HG02981 (cell line): Measurements from ENCODE around the gene P2RY6.

Experiments used
- ATAC-seq: cut with Tn5 transposase; IDR thresholded peaks from one replicate; pipeline ENCODE4 v1.9.1; 2021; ENCODE audit warnings: mild to moderate bottlenecking, moderate library complexity; ENCODE audit not compliant: unreplicated experiment

P2RY6 gene

GRCh38 chr11:73295241-73295995 is 23.3 kb downstream of the P2RY6 start:
- no peak for ATAC-seq

DNA sequence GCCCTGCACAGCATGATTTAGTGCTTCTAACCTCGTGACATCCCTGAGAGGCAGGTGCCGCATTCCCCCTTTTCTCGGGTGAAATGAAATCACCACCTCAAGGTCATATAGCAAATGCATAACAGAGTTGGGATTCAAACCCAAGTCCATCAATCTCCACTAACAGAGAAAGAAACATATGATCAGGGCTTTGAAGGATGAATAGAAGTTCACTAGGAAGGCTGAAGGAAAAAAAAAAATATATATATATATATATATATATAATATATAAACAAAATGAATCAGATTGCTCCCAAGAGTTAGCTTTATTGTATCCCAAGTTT is 23.8 kb downstream of the P2RY6 start:
- no peak for ATAC-seq

DNA sequence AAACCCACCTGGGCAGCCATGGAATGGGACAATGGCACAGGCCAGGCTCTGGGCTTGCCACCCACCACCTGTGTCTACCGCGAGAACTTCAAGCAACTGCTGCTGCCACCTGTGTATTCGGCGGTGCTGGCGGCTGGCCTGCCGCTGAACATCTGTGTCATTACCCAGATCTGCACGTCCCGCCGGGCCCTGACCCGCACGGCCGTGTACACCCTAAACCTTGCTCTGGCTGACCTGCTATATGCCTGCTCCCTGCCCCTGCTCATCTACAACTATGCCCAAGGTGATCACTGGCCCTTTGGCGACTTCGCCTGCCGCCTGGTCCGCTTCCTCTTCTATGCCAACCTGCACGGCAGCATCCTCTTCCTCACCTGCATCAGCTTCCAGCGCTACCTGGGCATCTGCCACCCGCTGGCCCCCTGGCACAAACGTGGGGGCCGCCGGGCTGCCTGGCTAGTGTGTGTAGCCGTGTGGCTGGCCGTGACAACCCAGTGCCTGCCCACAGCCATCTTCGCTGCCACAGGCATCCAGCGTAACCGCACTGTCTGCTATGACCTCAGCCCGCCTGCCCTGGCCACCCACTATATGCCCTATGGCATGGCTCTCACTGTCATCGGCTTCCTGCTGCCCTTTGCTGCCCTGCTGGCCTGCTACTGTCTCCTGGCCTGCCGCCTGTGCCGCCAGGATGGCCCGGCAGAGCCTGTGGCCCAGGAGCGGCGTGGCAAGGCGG is 24.5 kb downstream of the P2RY6 start:
- ATAC-seq: no peak

GRCh38 chr11:73297231-73297590 is 25.1 kb downstream of the P2RY6 start:
- no peak for ATAC-seq

DNA sequence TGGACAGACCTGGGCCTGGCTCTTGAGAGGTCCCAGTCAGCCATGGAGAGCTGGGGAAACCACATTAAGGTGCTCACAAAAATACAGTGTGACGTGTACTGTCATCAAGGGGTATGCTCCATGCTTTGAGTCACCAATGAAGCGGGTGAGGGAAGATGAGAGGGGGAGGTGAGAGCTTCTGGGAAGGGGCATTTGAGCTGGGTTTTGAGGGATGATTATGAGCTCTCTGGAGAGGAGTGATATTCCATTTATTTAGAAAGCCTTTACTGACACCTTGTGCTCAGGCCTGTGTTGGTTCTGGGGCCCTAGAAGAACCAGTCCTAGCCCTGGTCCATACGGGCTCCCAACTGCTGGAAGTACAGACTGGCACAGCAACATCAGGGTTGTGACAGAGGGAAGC is 25.6 kb downstream of the P2RY6 start:
- ATAC-seq: no peak

GRCh38 chr11:73298233-73298632 is 26.1 kb downstream of the P2RY6 start:
- no peak for ATAC-seq

DNA sequence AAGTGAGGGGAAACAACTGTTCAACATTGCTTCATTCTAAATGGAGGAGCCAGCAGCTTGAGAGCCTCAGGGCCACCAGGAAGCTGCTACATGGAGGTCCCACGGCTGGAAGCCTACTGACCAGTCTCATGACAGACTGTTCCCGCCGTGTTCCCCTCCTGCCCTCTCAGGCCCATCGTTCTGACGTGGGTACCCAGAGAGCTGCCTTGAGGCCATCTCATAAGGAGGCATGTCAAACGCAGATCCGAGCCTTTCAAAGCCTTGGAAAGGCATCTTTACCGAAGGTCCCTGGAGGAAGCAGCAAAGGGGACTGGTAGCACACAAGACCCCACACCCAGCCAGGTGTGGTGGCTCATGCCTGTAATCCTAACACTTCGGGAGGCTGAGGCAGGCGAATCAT is 27.6 kb downstream of the P2RY6 start:
- no peak for ATAC-seq

DNA sequence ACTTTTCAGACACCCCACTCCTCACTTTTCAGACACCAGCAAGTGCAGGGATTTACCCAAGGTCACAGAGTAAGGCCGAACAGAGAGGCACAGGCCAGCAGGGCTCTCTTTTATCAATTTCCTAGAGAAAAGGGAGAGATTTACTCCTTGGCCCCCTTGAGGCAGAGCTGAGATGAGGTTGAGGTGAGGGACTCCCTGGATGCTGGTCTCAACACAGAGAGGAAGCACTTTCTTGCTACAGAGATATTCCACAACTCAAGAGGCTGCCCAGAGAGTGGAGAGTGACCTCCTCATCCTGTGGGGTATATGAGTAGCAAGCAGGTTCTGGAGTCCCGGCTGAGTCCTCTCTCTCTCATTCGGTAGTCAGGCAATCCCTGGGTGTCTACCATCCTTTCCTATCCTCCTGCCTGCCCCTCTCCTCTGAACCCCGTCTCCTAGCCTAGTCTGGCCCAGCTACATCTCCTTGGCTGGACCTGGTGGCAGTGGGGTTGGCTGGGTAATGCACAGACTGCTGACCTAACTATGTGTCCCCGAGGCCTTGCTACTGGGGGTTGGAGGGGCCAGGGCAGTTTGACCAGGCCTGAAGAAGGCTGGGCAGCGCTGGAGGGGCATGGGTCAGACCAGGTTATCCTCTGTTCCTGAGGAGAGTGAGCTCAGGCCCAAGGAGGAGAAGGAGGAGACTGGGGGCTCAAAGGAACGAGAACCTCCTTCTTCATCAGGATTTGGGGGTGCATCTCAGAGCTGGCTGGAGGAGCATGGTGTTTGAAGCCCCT is 34.1 kb downstream of the P2RY6 start:
- no peak for ATAC-seq

GRCh38 chr11:73306977-73307322 is 34.8 kb downstream of the P2RY6 start:
- ATAC-seq: no peak

DNA sequence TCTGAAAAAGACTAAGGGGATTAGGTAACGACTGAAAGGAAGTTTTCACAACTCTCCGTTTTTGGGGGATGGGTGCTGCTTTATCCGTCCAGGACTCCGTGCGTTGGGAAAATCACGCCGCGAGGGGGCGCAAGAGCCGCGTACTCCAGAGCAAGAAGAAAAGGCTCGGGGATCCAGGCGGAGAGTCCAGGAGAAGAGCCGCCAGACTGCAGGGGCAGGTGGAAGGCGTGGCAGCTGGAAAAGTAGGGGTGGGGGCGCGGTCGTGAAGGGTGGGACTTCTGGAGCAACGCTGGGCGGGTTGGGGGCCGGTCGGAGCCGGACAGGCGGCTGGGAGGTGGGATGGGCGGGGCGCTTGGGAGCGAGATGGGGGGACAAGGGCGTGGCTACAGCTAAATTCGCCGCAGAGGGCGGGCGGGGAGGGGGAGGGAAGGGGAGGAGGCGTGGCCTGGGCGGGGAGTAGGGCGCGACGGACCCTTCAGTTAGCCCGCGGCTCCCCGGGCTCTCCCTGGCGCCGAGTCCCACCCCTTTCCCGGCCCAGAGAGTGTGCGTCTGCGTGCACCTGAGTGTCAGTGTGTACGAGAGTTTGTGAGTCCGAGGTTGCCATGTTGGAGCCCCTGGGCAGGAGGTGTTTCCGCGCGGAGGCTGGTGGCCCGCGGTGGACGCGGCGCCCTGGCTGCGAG is 35.3 kb downstream of the P2RY6 start:
- peak; percentile 50 for ATAC-seq

GRCh38 chr11:73308003-73308960 is 36.1 kb downstream of the P2RY6 start, which contains the start of gene ARHGEF17:
Gene ARHGEF17 (plus strand): TSS chr11:73308276. CDS start chr11:73308639, 363 bp downstream.
- peak; percentile 31 for ATAC-seq

DNA sequence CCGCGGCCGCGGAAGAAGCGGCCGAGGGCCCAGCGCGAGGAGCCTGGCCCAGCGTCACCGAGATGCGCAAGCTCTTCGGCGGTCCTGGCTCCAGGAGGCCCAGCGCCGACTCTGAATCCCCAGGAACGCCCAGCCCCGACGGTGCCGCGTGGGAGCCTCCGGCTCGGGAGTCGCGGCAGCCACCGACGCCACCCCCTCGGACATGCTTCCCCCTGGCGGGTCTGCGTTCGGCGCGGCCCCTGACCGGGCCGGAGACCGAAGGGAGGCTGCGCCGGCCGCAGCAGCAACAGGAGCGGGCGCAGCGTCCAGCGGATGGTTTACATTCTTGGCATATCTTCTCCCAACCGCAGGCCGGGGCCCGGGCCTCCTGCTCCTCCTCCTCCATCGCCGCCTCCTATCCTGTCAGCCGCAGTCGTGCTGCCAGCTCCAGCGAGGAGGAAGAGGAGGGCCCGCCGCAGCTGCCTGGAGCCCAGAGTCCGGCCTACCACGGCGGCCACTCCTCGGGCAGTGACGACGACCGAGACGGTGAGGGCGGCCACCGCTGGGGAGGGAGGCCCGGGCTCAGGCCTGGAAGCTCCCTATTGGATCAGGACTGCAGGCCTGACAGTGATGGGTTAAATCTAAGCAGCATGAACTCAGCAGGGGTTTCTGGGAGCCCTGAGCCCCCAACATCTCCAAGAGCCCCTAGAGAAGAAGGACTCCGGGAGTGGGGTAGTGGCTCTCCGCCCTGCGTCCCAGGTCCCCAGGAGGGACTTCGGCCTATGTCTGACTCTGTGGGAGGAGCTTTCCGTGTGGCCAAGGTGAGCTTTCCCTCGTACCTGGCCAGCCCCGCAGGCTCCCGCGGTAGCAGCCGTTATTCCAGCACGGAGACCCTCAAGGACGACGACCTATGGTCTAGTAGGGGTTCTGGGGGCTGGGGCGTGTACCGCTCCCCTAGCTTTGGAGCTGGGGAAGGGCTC is 37.1 kb downstream of the P2RY6 start:
- no peak for ATAC-seq

- ATAC-seq: no peak
Measured at GRCh38 chr11:73310076-73310475, 37.9 kb downstream of the P2RY6 start.

- no peak for ATAC-seq
Measured at GRCh38 chr11:73310661-73311393, 38.7 kb downstream of the P2RY6 start.

- no peak for ATAC-seq
Measured at GRCh38 chr11:73311394-73311869, 39.3 kb downstream of the P2RY6 start.

DNA sequence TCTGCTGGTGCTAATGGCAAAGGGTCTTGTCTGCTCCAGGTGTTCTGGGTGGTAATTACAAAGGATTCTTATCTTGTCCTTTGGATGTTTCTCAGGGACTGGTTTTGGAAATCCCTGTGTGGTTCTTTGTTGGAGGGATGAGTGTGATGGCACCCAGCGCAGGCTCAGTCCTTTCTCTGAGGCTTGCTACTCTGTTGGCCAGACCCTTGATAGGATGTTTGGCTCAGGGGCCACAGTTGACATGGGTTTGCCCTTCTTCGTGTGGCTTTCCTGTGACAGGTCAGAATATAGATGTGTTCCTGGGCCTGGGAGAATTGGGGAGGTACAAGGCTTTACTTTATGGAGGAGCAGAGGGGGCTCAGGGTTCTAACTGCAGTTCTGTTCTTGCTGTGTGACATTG is 39.9 kb downstream of the P2RY6 start:
- no peak for ATAC-seq

- ATAC-seq: no peak
Measured at GRCh38 chr11:73312851-73313327, 40.8 kb downstream of the P2RY6 start.

GRCh38 chr11:73313652-73314051 is 41.5 kb downstream of the P2RY6 start:
- no peak for ATAC-seq
